ENCODE measurements around the gene IL5RA.
A peak's percentile ranks its signal among the peaks of the same experiment; 100 is the strongest.

Gene IL5RA

DNA sequence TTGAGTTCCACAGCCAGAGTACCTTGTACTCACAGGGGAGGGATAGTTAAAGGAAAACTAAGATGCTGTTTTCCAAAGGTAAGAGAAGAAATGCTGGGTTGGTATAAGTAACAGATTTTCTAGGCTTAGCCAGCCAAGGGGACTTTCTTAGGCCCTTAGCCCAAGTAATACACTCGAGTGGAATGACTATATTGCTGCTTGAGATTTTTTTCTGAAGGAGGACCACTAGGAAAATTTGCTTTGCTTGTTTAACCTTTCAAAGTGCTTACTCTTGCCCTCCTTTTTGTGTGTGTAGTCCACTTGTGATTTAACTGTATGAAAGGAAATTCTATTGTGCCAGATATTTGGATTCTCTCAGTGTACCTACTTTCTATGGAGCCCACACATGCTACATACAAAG, 50.5 kb downstream of the IL5RA start:
- TF ChIP-seq, protein P1, sequence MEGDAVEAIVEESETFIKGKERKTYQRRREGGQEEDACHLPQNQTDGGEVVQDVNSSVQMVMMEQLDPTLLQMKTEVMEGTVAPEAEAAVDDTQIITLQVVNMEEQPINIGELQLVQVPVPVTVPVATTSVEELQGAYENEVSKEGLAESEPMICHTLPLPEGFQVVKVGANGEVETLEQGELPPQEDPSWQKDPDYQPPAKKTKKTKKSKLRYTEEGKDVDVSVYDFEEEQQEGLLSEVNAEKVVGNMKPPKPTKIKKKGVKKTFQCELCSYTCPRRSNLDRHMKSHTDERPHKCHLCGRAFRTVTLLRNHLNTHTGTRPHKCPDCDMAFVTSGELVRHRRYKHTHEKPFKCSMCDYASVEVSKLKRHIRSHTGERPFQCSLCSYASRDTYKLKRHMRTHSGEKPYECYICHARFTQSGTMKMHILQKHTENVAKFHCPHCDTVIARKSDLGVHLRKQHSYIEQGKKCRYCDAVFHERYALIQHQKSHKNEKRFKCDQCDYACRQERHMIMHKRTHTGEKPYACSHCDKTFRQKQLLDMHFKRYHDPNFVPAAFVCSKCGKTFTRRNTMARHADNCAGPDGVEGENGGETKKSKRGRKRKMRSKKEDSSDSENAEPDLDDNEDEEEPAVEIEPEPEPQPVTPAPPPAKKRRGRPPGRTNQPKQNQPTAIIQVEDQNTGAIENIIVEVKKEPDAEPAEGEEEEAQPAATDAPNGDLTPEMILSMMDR (IDR thresholded peaks at IDR 0.05; ENCODE audit: low read length, missing control alignments) = no peak
- DNase-seq (ENCODE audit: low read depth) = no peak
- no peak overlapping the region for H3K4me3 ChIP-seq (replicated peaks; ENCODE audit: low read depth, low read length)

- no peak overlapping the region for H3K4me3 ChIP-seq (replicated peaks; ENCODE audit: low read depth, low read length)
- TF ChIP-seq, protein P1 (IDR thresholded peaks at IDR 0.05; ENCODE audit: low read length, missing control alignments) = no peak
- peak; percentile 25 for DNase-seq (ENCODE audit: low read depth)
Observed at GRCh38 chr3:3053974-3054373, 56.2 kb downstream of the IL5RA start.

DNA sequence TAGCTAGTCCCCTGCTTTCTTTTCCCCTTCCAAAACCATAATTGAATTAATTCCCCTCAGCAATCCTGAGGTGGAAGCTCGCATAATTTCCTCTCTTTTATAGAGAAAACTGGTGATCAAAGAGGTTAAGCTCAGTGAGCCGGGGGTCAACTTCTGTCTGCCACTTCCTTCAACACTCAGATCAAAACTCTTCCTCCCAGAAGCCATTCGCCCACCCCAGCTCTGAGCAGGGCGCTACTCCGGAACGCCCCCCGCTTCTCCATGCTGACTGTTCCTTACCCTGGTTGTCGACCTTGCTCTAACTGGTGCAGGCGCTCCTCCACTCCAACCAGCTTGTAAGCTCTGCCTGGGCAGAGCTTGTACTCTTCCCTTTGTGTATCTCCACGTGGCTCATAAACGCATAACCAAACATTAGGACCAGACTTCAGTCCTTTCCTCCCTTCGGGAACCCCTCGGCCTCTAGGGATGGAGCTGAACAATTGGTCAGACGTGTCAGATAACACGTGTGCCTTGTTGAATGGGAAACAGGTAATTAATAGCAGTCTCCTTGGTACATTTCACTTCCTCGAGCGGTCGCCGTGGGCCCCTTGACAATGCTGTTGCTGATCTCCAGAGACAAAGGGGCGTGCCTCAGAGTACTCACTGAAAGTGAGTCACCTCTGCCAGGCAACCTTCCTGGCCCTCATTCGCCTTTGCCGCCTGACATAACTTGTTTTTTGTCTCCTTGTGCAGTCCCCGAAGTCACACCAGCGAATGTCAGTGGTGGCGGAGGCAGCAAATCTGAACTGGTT, 71.8 kb downstream of the IL5RA start:
- no peak overlapping the region for H3K4me3 ChIP-seq (replicated peaks; ENCODE audit: low read depth, low read length)
- TF ChIP-seq, protein P1 (IDR thresholded peaks at IDR 0.05; ENCODE audit: low read length, missing control alignments) = no peak
- no peak for DNase-seq (ENCODE audit: low read depth)

DNA sequence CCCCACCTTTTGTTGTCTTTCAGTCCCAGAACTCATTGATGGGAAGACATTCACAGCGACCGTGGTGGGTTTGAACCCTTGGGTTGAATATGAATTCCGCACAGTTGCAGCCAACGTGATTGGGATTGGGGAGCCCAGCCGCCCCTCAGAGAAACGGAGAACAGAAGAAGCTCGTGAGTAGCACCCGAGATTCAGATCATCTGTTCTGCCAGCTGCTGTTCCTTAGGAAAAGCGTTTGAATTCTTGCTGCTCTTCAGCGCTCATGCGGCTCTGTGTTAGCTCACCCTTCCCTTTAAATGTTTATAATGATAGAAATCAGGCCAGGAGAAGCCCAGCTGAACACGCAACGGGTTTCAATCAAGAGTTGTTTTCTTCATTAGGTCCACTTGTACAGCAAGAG, 73.0 kb downstream of the IL5RA start:
- H3K4me3 ChIP-seq (replicated peaks; ENCODE audit: low read depth, low read length) = no peak overlapping the region
- DNase-seq (ENCODE audit: low read depth) = no peak
- TF ChIP-seq, protein P1 (IDR thresholded peaks at IDR 0.05; ENCODE audit: low read length, missing control alignments) = no peak

- DNase-seq (ENCODE audit: low read depth) = peak; percentile 2
- no peak overlapping the region for H3K4me3 ChIP-seq (replicated peaks; ENCODE audit: low read depth, low read length)
- TF ChIP-seq, protein P1 (IDR thresholded peaks at IDR 0.05; ENCODE audit: low read length, missing control alignments) = no peak
Observed at GRCh38 chr3:3031326-3031725, 78.8 kb downstream of the IL5RA start.

- DNase-seq (ENCODE audit: low read depth) = no peak
- no peak overlapping the region for H3K4me3 ChIP-seq (replicated peaks; ENCODE audit: low read depth, low read length)
- TF ChIP-seq, protein P1 (IDR thresholded peaks at IDR 0.05; ENCODE audit: low read length, missing control alignments) = no peak
Observed at GRCh38 chr3:3027976-3028567, 82.1 kb downstream of the IL5RA start.
